H1 (cell line): Measurements from ENCODE around the gene NACA. TPM values are rescaled to one million over a fixed set of nuclear protein-coding genes. Genes with fewer than 3 reads are reported as not detected.
"Not testable (repeated sequence)": the region's sequence is repeated elsewhere in the genome, so short reads cannot be mapped to it uniquely, and the experiment has no call there.

ENCODE experiments used
- CTCF ChIA-PET: fragments of 300-600 bp; sonication (Branson Sonifier 250); formaldehyde crosslinking; loops from one replicate; lab custom pipeline; 2021; ENCODE audit not compliant: partially characterized antibody; lab: Charles Lee
- POLR2A ChIA-PET: fragments of 300-600 bp; sonication (Branson Sonifier 250); formaldehyde crosslinking; loops from one replicate; lab custom pipeline; 2021; ENCODE audit warnings: inconsistent platforms; ENCODE audit not compliant: partially characterized antibody; lab: Charles Lee
- DNase-seq, 2 experiments: peaks; one replicate each; pipeline versions ENCODE4 v3.0.0 to v3.0.0-alpha.2; 2010 to 2022; ENCODE audit warnings: low spot score in 2 of 2, low read depth in 1 of 2, mixed read lengths in 1 of 2
- FAIRE-seq: peaks from 2 replicates; lab custom pipeline; 2011; peaks lifted over from hg19 to GRCh38; lab: Jason Lieb, UNC
- H2AFZ ChIP-seq: 2 replicates; pipeline ENCODE4 v1.8.1; 2012; ENCODE audit warnings: low read length, inconsistent platforms
- H2AK5ac ChIP-seq: 2 replicates; pipeline ENCODE4 v1.6.1; 2013; ENCODE audit warnings: low read depth, low read length
- H2BK120ac ChIP-seq: replicated peaks from 2 replicates; pipeline ENCODE3; 2013; ENCODE audit warnings: low read depth, low read length, inconsistent platforms
- H2BK12ac ChIP-seq: 2 replicates; pipeline ENCODE4 v1.6.1; 2013; ENCODE audit warnings: low read depth, low read length
- H2BK15ac ChIP-seq: 2 replicates; pipeline ENCODE4 v1.6.1; 2013; ENCODE audit warnings: low read length
- H2BK20ac ChIP-seq: 2 replicates; pipeline ENCODE4 v1.6.1; 2013; ENCODE audit warnings: low read length
- H2BK5ac ChIP-seq: 2 replicates; pipeline ENCODE4 v1.6.1; 2013; ENCODE audit warnings: low read depth, low read length
- H3K14ac ChIP-seq: 2 replicates; pipeline ENCODE4 v1.6.1; 2013; ENCODE audit warnings: inconsistent platforms; ENCODE audit not compliant: insufficient read length
- H3K18ac ChIP-seq: 2 replicates; pipeline ENCODE4 v1.6.1; 2013; ENCODE audit warnings: low read length; ENCODE audit errors: extremely low read depth
- H3K23ac ChIP-seq: 2 replicates; pipeline ENCODE4 v1.6.1; 2013; ENCODE audit warnings: inconsistent platforms; ENCODE audit not compliant: insufficient read length
- H3K23me2 ChIP-seq: 2 replicates; pipeline ENCODE4 v1.6.1; 2013; ENCODE audit warnings: low read depth, low read length
- H3K27ac ChIP-seq: 2 replicates; pipeline ENCODE4 v1.6.1; 2011; ENCODE audit warnings: low read depth, low read length, inconsistent platforms
- H3K27me3 ChIP-seq, 4 experiments: replicated peaks in 1 of 4; 1 replicate in 1 of 4; 2 replicates in 3 of 4; pipeline versions ENCODE4 v1.6.1 to v1.8.1; 2011 to 2013; ENCODE audit warnings: low read length in 3 of 4, mild to moderate bottlenecking in 3 of 4, inconsistent platforms in 2 of 4, mixed read lengths in 2 of 4, moderate library complexity in 1 of 4; ENCODE audit not compliant: control insufficient read depth in 3 of 4, insufficient read depth in 3 of 4; ENCODE audit errors: extremely low read depth in 1 of 4
- H3K36me3 ChIP-seq, 4 experiments: 2 replicates each; pipeline versions ENCODE4 v1.6.1 to v1.8.1; 2011 to 2013; ENCODE audit warnings: mild to moderate bottlenecking in 4 of 4, low read length in 3 of 4, moderate library complexity in 2 of 4, control low read depth in 1 of 4, inconsistent platforms in 1 of 4; ENCODE audit not compliant: insufficient read depth in 4 of 4, control insufficient read depth in 2 of 4
- H3K4ac ChIP-seq: replicated peaks from 2 replicates; pipeline ENCODE3; 2013; ENCODE audit warnings: low read length, low read depth, mixed read lengths, inconsistent platforms; ENCODE audit not compliant: insufficient read length
- H3K4me1 ChIP-seq, 4 experiments: replicated peaks in 1 of 4; 1 replicate in 1 of 4; 2 replicates in 3 of 4; pipeline versions ENCODE4 v1.6.1 to v1.8.1; 2011 to 2013; ENCODE audit warnings: low read length in 3 of 4, inconsistent platforms in 2 of 4, mixed read lengths in 1 of 4; ENCODE audit not compliant: insufficient read depth in 4 of 4, control insufficient read depth in 3 of 4
- H3K4me2 ChIP-seq, 2 experiments: 2 replicates each; pipeline versions ENCODE4 v1.6.1 to v1.8.1; 2011 to 2013; ENCODE audit warnings: low read depth in 2 of 2, low read length in 2 of 2, control low read depth in 1 of 2, inconsistent platforms in 1 of 2, mild to moderate bottlenecking in 1 of 2; ENCODE audit not compliant: insufficient read depth in 1 of 2
- H3K4me3 ChIP-seq, 4 experiments: fragments of 200-600, 300-600 bp in 1 of 4; sonication (generic), shearing (Covaris generic), sonication (Bioruptor Twin) in 1 of 4; 2 replicates each; pipeline versions ENCODE4 v1.5.1 to v1.8.1; 2011 to 2016; ENCODE audit warnings: low read length in 4 of 4, low read depth in 3 of 4, control low read depth in 2 of 4, inconsistent platforms in 2 of 4, mild to moderate bottlenecking in 2 of 4, mixed read lengths in 1 of 4, moderate library complexity in 1 of 4; ENCODE audit not compliant: insufficient read depth in 2 of 4; ENCODE audit errors: extremely low read depth in 1 of 4
- H3K56ac ChIP-seq: replicated peaks from 2 replicates; pipeline ENCODE3; 2013; ENCODE audit warnings: low read depth, mild to moderate bottlenecking, mixed read lengths, low read length, inconsistent platforms; ENCODE audit not compliant: insufficient read length
- H3K79me1 ChIP-seq: 2 replicates; pipeline ENCODE4 v1.6.1; 2013; ENCODE audit warnings: low read depth, low read length, control low read depth
- H3K79me2 ChIP-seq, 2 experiments: 2 replicates each; pipeline versions ENCODE4 v1.6.1 to v1.8.1; 2012 to 2013; ENCODE audit warnings: low read length in 2 of 2, mild to moderate bottlenecking in 2 of 2, inconsistent platforms in 1 of 2; ENCODE audit not compliant: insufficient read depth in 2 of 2, control insufficient read depth in 1 of 2
- H3K9ac ChIP-seq, 4 experiments: replicated peaks in 1 of 4; 1 replicate in 1 of 4; 2 replicates in 3 of 4; pipeline versions ENCODE4 v1.6.1 to v1.8.1; 2011 to 2013; ENCODE audit warnings: low read depth in 3 of 4, low read length in 3 of 4, control low read depth in 2 of 4, mild to moderate bottlenecking in 2 of 4, moderate library complexity in 2 of 4, inconsistent platforms in 1 of 4; ENCODE audit errors: extremely low read depth in 1 of 4
- H3K9me3 ChIP-seq, 2 experiments: 2 replicates each; pipeline versions ENCODE4 v1.6.1 to v1.8.1; 2012 to 2013; ENCODE audit warnings: mild to moderate bottlenecking in 2 of 2, moderate library complexity in 2 of 2, control low read depth in 1 of 2, inconsistent platforms in 1 of 2, low read depth in 1 of 2, low read length in 1 of 2, mixed read lengths in 1 of 2; ENCODE audit not compliant: insufficient read depth in 2 of 2
- H4K20me1 ChIP-seq, 2 experiments: replicated peaks in 1 of 2; 2 replicates each; pipeline versions ENCODE3 to v1.8.1; 2011 to 2013; ENCODE audit warnings: inconsistent platforms in 2 of 2, low read length in 2 of 2, mild to moderate bottlenecking in 1 of 2; ENCODE audit not compliant: insufficient read depth in 2 of 2, control insufficient read depth in 1 of 2
- H4K5ac ChIP-seq: 2 replicates; pipeline ENCODE4 v1.6.1; 2013; ENCODE audit warnings: low read length, low read depth, mixed read lengths, inconsistent platforms; ENCODE audit not compliant: insufficient read length
- H4K8ac ChIP-seq: 2 replicates; pipeline ENCODE4 v1.8.0; 2013; ENCODE audit warnings: mild to moderate bottlenecking, moderate library complexity, low read length, inconsistent platforms; ENCODE audit not compliant: insufficient read depth; ENCODE audit errors: extremely low read depth
- H4K91ac ChIP-seq: replicated peaks from 2 replicates; pipeline ENCODE3; 2013; ENCODE audit warnings: low read length, mixed read lengths, inconsistent platforms; ENCODE audit not compliant: insufficient read length
- YY1 ChIP-seq: IDR thresholded peaks from 2 replicates; pipeline ENCODE4 v1.6.1; 2011; ENCODE audit warnings: low read depth, mild to moderate bottlenecking, low read length
- WGBS, 2 experiments: shearing (Covaris generic) in 1 of 2; methylation state at CpG; one replicate each; pipeline versions ENCODE4 v1.1.6 to v1.1.7; 2013 to 2015; ENCODE audit warnings: low lambda C conversion rate in 2 of 2, mixed read lengths in 2 of 2, inconsistent platforms in 1 of 2, low coverage in 1 of 2, missing lambda C conversion rate in 1 of 2; ENCODE audit not compliant: insufficient replicate concordance in 2 of 2, insufficient coverage in 1 of 2, insufficient read length in 1 of 2; ENCODE audit errors: extremely low coverage in 1 of 2, missing lambda C conversion rate in 1 of 2; 5-methylcytosine and 5-hydroxymethylcytosine counted together
- polyA plus RNA-seq, 7 experiments: library from polyadenylated mRNA; depleted of rRNA in 3 of 7; stranded (reverse) in 5 of 7; unstranded in 2 of 7; fragments of >200 nt in 5 of 7; fragments of 200-250 nt in 2 of 7; gene quantifications; 1 replicate in 5 of 7; 2 replicates in 1 of 7; 4 replicates in 1 of 7; pipeline versions ENCODE4 v1.2.1 to v1.2.3, GENCODE V29; 2011 to 2013; ENCODE audit warnings: missing spikeins in 2 of 7, mixed read lengths in 2 of 7
- total RNA-seq: library from RNA; stranded (reverse); fragmentation: NEBNext Ultra II Directional; extraction: Animal tissue kit (Norgen Biotek cat#: 25700); gene quantifications from 2 replicates; pipeline ENCODE4 v1.2.1, GENCODE V29; 2021

The NACA gene
- total and polyA plus RNA-seq, 2 of the 8 experiments (the other 6 are each of a cell fraction or from before 2014, with no cell fraction given): 511 to 1,063 TPM

- H4K91ac ChIP-seq, H3K56ac ChIP-seq, H3K79me1 ChIP-seq, H3K36me3 ChIP-seq, H3K4me1 ChIP-seq, H2AK5ac ChIP-seq, DNase-seq, H3K79me2 ChIP-seq, CTCF ChIA-PET, H3K9ac ChIP-seq, H4K20me1 ChIP-seq, FAIRE-seq, H3K4me2 ChIP-seq, H3K4me3 ChIP-seq, H4K8ac ChIP-seq, H2AFZ ChIP-seq, H3K14ac ChIP-seq, H3K4ac ChIP-seq, H2BK5ac ChIP-seq, H2BK15ac ChIP-seq, H3K18ac ChIP-seq, H2BK20ac ChIP-seq, H2BK12ac ChIP-seq, H3K27ac ChIP-seq, H3K23ac ChIP-seq, H2BK120ac ChIP-seq, H3K9me3 ChIP-seq, H3K23me2 ChIP-seq, H3K27me3 ChIP-seq, H4K5ac ChIP-seq: not testable (repeated sequence)
- peak; percentile 79 for TF ChIP-seq YY1
- WGBS, 2 experiments: 90% methylated on average over 5 of the region's 5 CpGs; no CpG with 5 or more reads in 1 of the 2 experiments
- POLR2A ChIA-PET: interaction anchor here (0.7 to 52.4 kb wide), 4 partner anchors 10 to 54 kb away, joined by 3 to 1406 read pairs (median 28); partner anchors contain the start of genes NACA, PRIM1 and PTGES3
Observed at GRCh38 chr12:56704522-56704921, 20.6 kb downstream of the NACA start.
